T-helper 2 cell treated with Interferon-gamma antibody and Interleukin-4, amounts not matched to agents 100 ng/mL and 5 ng/mL, for 36 hours (primary cell): Measurements from ENCODE around the gene TPCN1. TPM values are rescaled to one million over a fixed set of nuclear protein-coding genes. Genes with fewer than 3 reads are reported as not detected.

Experiments used
- intact Hi-C: fragments of 100-400 bp; cut with micrococcal nuclease; formaldehyde crosslinking; loops from one replicate; pipeline ENCODE4 v1.15.1; 2023
- total RNA-seq: library from RNA; stranded (reverse); gene quantifications from 2 replicates; pipeline ENCODE4 v1.2.3, GENCODE V29; 2022

The TPCN1 gene
- total RNA-seq, 1 donor from 2014 or later = 34.2 TPM

DNA sequence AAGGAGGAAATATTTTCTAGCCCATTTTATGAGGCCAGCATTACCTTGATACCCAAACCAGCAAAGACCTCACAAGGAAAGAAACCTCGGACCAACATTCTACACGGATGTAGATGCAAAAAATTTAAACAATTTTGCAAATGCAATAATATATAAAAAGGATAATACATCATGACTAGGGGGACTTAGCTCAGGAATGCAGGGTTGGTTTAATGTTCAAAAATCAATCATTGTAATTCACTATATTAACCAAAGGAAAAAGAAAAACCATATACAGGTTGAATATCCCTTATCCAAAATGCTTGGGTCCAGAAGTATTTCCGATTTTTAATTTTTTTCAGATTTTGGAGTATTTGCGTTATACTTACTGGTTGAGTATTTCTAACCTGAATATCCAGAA, 33.0 kb downstream of the TPCN1 start:
- intact Hi-C loops = no loop called here

DNA sequence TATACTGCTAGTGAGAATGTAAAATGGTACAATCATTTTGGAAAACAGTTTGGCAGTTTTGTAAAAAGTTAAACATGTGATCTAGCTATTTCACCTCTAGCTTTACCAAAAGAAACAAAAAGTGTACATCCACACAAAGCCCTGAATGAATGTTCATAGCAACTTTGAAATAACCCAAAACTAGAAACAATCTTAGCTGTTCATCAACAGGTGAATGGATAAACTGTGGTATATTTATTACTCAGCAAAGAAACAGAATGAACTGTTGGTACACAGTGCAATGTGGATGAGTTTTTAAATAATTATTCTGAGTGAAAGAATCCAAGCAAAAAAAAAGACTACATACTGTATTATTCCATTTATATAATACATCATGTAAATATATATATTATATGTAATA, 36.3 kb downstream of the TPCN1 start:
- intact Hi-C loops = no loop called here

DNA sequence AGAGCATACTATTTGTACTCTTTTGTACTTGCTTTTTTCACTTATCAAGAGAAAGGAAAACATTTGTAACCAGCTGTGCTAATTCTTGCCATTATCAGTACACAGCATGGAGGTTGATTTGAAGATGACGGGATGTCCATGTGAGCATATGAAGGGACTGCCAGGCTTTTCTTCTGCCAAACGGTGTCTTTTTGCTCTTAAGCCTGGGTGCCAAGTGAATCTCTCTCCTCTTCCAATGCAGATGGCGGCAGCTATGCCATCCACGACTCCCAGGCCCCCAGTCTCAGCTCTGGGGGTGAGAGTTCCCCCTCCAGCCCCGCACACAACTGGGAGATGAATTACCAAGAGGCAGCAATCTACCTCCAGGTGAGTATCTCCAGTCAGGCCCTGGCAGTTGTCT, 38.9 kb downstream of the TPCN1 start:
- intact Hi-C loops = loop anchor here (5.0 kb wide), 2 partner anchors 38 to 53 kb away; partner anchors contain the start of gene TPCN1

DNA sequence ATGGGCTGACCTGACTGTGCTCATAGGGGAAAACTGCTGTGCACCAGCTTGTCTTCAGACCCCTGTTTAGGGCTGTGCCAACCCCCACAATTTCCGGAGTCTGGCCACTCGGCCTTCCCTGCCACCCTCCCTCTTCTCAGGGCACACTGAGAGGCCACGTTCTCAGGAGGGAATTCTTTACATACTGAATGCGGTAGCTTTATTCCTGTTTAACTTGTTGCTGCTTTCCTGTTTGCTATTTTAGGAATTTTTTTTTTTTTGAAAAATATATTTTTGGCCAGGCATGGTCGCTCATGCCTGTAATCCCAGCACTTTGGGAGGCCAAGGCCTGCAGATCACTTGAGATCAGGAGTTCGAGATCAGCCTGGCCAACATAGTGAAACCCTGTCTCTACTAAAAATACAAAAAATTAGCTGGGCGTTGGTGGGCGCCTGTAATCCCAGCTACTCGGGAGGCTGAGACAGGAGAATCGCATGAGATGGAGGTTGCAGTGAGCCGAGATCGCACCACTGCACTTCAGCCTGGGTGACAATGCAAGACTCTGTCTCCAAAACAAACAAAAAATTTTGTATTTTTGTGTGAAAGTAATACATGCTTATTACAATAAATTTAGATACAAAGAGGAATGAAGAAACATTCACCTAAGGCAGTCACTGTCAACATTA, 39.5 kb downstream of the TPCN1 start:
- intact Hi-C loops = loop anchor here (5.0 kb wide), 2 partner anchors 38 to 53 kb away; partner anchors contain the start of gene TPCN1

DNA sequence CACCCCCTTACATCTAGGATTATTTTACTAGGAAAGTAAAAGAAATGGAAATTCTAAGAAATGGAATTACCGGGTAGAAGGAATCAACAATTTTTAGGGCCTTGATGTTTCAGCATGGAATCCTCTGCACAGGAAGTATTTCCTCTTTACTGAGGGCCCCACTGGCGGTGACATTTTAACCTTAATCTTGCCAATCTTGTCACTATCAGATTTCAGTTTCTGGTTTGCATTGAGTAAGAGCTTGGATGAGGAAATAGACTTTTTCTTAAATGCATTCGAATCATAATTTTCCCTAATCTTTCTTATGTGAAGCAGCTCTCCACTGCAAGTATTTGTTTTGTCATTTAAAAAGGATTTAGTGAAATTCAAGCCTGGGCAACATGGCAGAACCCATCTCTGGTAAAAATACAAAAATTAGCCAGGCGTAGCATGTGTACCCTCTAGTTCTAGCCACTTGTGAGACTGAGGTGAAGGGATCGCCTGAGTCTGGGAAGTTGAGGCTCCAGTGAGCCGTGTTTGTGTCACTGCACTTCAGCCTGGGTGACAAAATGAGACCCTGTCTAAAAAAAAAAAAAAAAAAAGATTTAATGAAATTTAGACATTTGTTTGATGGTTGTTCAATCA, 40.7 kb downstream of the TPCN1 start:
- intact Hi-C loops = loop anchor here (5.0 kb wide), 2 partner anchors 40 to 55 kb away; partner anchors contain the start of gene TPCN1

DNA sequence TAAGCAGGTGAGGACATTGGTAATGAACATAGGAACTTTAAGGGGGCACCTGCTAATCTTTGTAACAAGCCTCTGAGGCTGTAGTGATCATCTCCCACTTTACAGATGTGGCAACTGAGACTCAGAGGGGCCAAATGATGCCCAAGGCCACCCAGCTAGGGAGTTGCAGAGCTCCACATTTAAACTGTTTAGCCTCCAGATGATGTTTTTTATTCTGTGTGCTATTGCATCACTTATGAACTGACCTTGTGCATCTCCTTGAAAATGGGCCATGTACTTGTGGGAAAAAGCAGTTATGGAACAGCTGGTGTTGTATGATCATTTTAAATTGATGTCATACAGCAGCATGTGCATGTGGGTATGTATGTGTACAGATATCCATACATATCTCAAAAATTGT, 41.4 kb downstream of the TPCN1 start:
- intact Hi-C loops = loop anchor here (5.0 kb wide), 2 partner anchors 40 to 55 kb away; partner anchors contain the start of gene TPCN1

DNA sequence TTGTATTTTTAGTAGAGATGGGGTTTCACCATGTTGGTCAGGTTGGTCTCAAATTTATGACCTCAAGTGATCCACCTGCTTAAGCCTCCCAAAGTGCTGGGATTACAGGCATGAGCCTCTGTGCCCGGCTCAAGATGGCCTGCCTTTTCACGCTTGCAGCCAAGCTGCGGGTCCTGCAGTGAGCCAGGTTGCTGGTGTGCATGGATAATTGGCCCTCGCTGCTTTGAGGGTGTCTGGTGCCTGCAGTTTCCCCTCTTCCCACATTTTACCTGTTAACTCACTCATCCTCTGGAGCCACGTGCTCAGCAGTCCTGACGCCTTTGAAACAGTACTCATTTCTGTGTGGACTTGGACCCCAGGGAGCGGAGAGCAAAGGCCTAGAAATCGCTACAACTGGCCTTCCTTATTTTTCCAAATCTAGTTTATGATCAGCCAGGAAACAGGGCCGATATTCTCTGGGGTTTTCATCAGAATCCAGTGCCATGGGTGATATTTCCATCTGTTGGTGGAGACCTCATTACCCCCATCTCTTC, 42.2 kb downstream of the TPCN1 start:
- intact Hi-C loops = loop anchor here (5.0 kb wide), 2 partner anchors 41 to 56 kb away; partner anchors contain the start of gene TPCN1

DNA sequence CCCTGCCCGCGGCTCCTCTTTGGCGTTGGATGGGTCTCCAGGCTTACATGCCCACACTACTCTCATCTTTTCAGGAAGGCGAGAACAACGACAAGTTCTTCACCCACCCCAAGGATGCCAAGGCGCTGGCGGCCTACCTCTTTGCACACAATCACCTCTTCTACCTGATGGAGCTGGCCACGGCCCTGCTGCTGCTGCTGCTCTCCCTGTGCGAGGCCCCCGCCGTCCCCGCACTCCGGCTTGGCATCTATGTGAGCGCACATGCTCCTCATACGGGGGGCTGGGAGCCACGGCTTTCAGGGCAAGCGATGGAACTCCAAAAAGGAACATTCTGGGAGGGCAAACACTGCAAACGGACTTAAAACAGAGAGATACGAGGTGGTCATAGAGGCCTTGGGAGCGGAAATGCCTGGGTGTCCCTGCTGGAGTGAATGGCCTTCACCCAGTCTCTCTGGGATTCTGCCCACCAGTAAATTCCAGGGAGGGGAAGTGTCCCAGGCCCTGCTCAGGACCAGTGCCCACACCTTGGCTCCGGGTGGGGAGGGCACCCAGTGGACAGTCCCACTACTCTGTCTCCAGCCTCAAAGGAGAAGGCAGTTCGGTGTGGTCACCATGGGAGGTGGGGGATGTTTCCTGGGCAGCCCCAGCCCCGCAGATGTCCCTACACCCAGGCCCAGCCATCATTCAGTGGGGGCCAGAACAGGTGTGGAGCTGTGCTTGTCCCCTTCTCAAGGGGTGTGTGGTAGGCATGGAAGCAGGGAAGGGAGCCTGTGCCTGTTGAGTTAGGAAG, 45.0 kb downstream of the TPCN1 start:
- intact Hi-C loops = no loop called here

DNA sequence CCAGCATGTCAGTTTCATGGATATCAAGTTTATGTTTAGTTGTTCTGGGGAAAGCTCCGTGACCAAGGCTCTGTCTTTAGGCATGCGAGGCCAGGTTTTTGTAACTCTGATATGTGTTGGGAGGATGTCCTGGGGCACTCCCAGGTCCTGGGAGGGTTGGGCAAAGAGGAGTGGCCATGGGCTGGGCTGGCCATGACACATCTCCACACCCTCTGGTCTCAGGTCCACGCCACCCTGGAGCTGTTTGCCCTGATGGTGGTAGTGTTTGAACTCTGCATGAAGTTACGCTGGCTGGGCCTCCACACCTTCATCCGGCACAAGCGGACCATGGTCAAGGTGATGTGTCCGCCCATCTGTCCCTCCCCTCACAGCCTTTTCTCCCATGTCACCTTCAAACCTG, 46.4 kb downstream of the TPCN1 start:
- intact Hi-C loops = no loop called here

DNA sequence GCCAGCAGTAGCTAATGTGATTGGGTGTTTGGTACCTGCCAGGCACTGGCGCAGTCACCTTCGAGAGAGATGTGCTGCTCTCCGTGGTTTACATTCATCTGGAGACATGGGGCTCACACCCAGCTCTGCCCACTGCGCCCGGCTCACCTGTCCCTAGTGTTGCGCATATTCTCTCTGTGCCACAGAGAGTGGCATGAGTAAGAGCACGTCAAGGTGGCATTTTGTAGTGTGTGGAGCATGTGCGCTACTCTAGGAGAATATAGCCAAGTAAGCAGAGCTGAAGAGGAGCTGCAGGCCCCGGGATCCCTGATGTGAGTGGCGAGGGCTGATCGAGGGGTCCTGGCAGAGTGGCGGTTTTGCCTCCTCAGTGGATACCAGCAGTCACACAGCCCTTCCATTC, 46.9 kb downstream of the TPCN1 start:
- intact Hi-C loops = no loop called here

DNA sequence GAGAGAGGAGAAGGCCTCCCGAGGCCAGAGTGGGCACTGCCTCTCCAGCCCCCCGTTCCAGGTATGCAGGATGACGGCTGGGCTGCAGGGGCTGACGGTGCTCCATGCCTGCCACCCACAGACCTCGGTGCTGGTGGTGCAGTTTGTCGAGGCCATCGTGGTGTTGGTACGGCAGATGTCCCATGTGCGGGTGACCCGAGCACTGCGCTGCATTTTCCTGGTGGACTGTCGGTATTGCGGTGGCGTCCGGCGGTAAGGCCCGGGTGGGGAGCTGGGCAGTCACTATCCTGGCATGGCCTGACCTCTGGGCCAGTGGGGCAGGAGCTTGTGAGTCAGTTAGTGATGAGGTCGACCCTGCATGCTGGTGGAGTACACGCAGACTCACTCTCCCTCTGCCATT, 47.4 kb downstream of the TPCN1 start:
- intact Hi-C loops = no loop called here

DNA sequence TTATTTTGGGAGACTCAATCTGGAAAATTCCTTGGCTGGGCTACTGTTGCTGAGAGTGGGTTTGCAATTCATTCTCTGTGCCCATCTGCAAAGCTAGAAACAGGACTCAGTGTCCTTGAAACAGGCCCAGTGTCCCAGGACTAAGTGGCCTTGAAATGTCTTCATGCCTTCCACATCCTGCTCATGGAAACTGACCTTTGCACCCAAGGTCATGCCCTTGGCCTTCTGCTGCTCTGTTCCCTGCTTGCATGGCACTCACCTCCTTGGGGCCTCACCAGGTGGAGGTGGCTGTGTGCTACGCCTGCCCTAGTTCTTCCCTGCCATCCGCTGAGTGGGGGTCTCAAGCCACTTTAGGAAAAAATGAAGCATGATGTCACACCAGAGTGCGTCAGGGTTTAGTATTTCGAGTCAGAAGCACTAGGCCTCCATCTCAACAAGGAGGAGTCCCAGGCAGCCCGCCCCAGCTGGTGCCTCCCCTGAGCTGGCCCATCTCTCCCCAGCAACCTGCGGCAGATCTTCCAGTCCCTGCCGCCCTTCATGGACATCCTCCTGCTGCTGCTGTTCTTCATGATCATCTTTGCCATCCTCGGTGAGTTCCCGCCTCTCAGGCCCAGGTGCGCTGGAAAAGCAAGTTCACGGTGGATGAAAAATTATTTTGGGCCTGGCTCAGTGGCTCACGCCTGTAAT, 48.1 kb downstream of the TPCN1 start:
- intact Hi-C loops = no loop called here

DNA sequence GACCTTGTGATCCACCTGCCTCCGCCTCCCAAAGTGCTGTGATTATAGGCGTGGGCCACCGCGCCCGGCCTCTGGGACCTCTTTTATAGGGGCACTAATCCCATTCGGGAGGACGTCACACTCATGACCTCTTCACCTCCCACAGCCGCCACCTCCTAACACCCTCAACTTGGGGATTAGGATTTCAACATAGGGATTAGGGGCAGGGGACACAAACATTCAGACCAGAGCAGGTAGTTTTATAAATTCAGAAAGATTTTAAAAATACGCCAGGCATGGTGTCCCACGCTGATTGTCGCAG, 49.4 kb downstream of the TPCN1 start:
- intact Hi-C loops = no loop called here

DNA sequence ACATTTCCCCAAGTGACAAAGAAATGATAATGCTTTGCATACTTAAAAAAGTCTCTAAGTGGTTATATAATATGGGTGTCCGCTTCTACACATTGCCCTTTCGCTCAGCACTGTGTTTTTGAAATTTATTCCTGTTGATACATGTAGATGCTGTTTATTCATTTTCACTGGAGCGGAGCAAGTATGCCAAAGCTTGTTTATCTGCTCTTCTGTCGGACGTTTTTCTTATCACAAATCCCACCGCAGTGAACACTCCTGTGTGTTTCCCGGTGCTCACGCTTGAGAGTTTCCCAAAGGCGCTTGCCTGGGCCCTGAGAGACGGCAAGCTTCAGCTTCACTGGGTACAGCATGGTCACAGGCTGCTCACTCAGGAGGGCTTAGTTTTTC, 50.2 kb downstream of the TPCN1 start:
- intact Hi-C loops = no loop called here

DNA sequence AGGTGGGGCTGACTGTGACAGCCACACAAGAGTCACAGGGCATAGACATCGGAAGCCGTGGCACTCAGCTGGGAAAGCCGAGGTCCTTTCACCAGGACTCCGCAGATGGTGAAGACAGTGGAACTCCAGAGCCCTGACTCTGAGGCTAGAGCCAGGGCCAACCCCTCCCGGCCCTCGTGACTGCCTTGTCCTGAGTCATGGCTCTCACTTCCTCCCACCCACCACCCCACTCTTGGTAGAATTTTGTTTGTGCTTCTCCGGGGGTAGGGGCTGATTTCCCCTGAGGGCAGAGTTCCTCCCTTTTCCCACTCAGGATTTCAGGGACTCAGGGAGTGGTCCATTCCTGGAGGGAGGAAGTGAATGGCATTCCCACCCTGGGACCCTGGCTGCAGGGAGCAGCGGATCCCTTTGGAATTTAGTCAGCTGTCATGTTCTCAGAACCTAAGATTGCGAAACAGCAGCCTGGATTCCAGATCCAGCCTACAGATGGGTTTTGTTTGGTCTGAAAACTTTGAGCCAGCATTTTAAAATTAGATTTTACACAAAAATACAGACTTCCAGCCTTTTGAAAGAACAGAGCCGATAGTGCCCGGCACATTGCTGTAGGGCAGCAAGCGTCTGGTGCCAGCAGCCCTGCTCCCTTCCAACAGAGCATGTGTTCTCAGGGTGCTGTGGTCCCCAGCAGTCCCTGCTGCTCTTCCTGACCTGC, 50.7 kb downstream of the TPCN1 start:
- intact Hi-C loops = no loop called here

DNA sequence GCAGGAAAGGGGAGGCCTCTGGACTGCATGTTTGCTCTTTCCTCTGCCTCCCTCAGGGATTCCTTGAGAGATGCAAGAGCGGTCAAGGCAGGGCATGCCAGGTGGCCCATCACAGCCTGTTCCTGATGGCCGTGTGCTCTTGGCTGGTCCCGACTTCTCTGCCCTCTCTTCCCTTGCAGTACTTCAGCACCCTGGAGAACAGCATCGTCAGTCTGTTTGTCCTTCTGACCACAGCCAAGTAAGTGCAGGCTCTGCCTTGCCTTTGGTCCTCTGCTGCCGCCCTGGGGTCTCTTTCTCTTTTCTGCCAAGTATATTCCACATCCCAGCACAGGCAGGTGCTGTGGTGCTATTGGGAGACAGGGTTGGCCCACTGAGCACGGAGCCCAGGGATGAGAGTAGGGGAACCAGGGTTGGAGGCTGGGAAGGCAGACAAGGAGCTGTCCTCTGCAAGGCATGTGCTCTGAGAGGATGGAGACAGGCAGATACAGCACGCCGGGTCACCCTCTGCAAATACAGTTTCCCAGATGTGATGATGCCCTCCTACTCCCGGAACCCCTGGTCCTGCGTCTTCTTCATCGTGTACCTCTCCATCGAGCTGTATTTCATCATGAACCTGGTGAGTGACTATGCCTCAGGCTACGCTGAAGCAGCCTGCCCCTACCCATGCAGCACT, 51.9 kb downstream of the TPCN1 start:
- intact Hi-C loops = no loop called here

DNA sequence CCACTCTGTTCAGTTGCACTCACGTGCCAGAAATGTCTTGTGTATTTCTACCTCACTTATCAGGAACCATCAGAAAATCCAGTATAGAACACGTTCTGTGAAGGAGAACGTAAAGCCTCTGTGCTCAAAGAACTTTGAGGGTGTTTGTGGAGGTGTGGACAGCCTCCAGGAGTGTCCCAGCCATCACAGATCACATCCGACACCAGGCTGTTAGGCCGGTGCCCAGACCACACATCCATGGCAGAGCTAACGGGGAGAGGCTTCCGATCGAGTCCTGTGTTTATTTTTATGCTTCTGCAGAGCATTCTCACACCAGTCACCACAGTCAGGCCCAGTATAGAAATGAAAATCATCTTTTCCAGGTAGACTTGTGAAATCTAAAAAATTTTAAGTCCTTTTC, 53.6 kb downstream of the TPCN1 start:
- intact Hi-C loops = no loop called here

DNA sequence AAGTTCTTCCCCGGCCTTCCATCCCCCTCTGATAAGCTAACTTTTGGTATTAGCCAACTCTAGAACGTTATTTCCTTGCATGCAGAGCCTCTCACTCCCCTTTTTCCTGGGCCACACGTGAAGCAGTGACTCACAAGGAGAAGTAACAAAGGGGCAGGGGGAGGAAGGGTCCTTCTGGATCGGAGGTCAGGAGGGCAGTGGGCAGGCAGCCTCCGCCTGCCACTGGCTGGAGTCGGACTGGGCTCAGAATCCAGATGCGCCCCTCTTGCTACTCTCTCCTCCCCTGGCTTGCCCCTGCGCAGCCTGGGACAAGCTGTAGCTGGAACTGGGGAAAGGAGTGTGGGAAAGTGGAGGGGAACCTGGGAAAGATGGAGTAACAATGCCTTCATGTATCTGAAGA, 55.0 kb downstream of the TPCN1 start:
- intact Hi-C loops = no loop called here

DNA sequence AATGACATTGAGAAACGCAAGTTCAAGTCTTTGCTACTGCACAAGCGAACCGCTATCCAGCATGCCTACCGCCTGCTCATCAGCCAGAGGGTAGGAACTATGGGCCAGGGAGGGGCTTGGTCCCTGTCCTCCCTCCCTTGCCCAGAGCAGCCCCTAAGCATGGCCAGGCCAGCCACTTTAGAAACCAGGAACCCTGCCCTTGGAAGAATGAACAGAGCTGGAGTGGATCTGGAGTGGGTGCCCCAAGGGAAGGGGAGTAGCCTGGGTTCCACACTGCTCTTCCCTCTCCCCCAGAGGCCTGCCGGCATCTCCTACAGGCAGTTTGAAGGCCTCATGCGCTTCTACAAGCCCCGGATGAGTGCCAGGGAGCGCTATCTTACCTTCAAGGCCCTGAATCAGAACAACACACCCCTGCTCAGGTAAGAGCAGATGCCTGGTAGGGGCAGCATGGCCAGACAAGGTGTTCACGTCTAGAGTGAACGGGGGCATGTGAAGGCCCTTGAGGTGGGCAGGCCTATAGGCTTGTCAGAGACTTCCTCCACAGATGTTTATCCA, 55.8 kb downstream of the TPCN1 start:
- intact Hi-C loops = no loop called here

DNA sequence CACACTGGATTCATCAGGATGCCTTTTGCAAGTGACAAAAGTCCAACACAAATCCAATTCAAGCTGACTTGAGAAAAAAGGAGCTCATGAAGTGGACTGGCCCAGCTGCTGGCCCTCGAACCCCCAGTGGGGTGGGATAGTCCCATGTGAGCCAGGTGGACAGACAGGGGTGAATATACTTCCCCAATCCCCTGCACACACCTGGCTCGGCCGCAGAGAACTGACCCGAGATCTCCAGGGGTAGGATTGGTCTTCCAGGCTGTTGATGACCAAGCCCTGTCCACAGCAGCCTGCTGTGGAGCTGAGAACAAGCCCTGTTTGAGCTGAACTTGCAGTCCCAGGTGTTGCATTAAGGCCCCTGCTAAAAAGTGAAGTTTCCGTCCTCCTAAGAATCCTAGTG, 56.2 kb downstream of the TPCN1 start:
- intact Hi-C loops = no loop called here
